ENCODE measurements around the gene CACTIN. TPM values are rescaled to one million over a fixed set of nuclear protein-coding genes. Genes with fewer than 3 reads are reported as not detected.
"Not testable (repeated sequence)": the region's sequence is repeated elsewhere in the genome, so short reads cannot be mapped to it uniquely, and the experiment has no call there.

CACTIN gene
- total and polyA plus RNA-seq, 4 experiments from 2014 or later = 4.4 to 50.4 (median 30.1) TPM

GRCh38 chr19:3581792-3582191 is 44.8 kb downstream of the CACTIN start:
- intact Hi-C loops (cut with micrococcal nuclease) = not testable (repeated sequence)
- CTCF ChIA-PET (ENCODE audit: partially characterized antibody) = interaction anchor here (1.8 kb wide), 1 partner anchor 10 kb away, joined by 6 read pairs; no protein-coding TSS in a partner anchor

GRCh38 chr19:3580156-3580934 is 46.2 kb downstream of the CACTIN start:
- H3K36me3 ChIP-seq (ENCODE audit: insufficient read depth, low read length) = no peaks in the 10 kb centered on the region
- no peak overlapping the region for H3K27ac Mint-ChIP-seq
- H3K36me3 Mint-ChIP-seq = peaks cover 2 to 6% of the 10 kb centered on the region in 2 donors
- H3K4me1 Mint-ChIP-seq = peaks cover 0 to 2% (median 1%) of the 10 kb centered on the region in 4 donors
- no peaks in the 10 kb centered on the region for H3K27me3 ChIP-seq (ENCODE audit: insufficient read depth, low read length)
- ChIA-PET POLR2A (ENCODE audit: partially characterized antibody) (interaction anchor here (1.5 kb wide), 1 partner anchor 24 kb away, joined by 7 read pairs; no protein-coding TSS in a partner anchor), CTCF (ENCODE audit: partially characterized antibody) (no interaction called here)
- DNase-seq = no peak
- no peak overlapping the region for H3K4me3 Mint-ChIP-seq
- no peaks in the 10 kb centered on the region for H3K9me3 Mint-ChIP-seq
- H3K4me3 ChIP-seq (ENCODE audit: low read length in 2 of 2) = no peak overlapping the region
- intact Hi-C loops (cut with micrococcal nuclease) = no loop called here
- H3K4me1 ChIP-seq (ENCODE audit: insufficient read depth, low read length) = no peaks in the 10 kb centered on the region
- no peaks in the 10 kb centered on the region for H3K9me3 ChIP-seq (ENCODE audit: control insufficient read depth in 1 of 2, low read length in 2 of 2)
- H3K27ac ChIP-seq (ENCODE audit: low read depth, low read length) = no peak overlapping the region
- H3K27me3 Mint-ChIP-seq = no peaks in the 10 kb centered on the region

More at GRCh38 chr19:3581792-3582191, 44.8 kb downstream of the CACTIN start:
- H3K4me3 Mint-ChIP-seq; DNase-seq; H3K27me3 Mint-ChIP-seq; H3K27ac ChIP-seq (ENCODE audit: low read depth, low read length); H3K36me3 ChIP-seq (ENCODE audit: insufficient read depth, low read length); H3K36me3 Mint-ChIP-seq; H3K4me3 ChIP-seq (ENCODE audit: low read length in 2 of 2); H3K9me3 ChIP-seq (ENCODE audit: control insufficient read depth in 1 of 2, low read length in 2 of 2); H3K27ac Mint-ChIP-seq; H3K4me1 ChIP-seq (ENCODE audit: insufficient read depth, low read length); H3K4me1 Mint-ChIP-seq; H3K9me3 Mint-ChIP-seq; H3K27me3 ChIP-seq (ENCODE audit: insufficient read depth, low read length): not testable (repeated sequence)
- POLR2A ChIA-PET (ENCODE audit: partially characterized antibody) = interaction anchor here (1.5 kb wide), 1 partner anchor 25 kb away, joined by 7 read pairs; no protein-coding TSS in a partner anchor

- Mint-ChIP-seq H3K4me3 (no peak overlapping the region), H3K27ac (no peak overlapping the region), H3K27me3 (no peaks in the 10 kb centered on the region), H3K4me1 (peaks cover 3 to 11% (median 6%) of the 10 kb centered on the region in 4 donors), H3K9me3 (no peaks in the 10 kb centered on the region), H3K36me3 (peaks cover 8 to 10% of the 10 kb centered on the region in 2 donors)
- Histone ChIP-seq H3K4me3 (ENCODE audit: low read length in 2 of 2) (no peak overlapping the region), H3K36me3 (ENCODE audit: insufficient read depth, low read length) (no peaks in the 10 kb centered on the region), H3K4me1 (ENCODE audit: insufficient read depth, low read length) (peaks cover 7% of the 10 kb centered on the region), H3K27ac (ENCODE audit: low read depth, low read length) (no peak overlapping the region), H3K9me3 (ENCODE audit: control insufficient read depth in 1 of 2, low read length in 2 of 2) (no peaks in the 10 kb centered on the region), H3K27me3 (ENCODE audit: insufficient read depth, low read length) (no peaks in the 10 kb centered on the region)
- ChIA-PET POLR2A (ENCODE audit: partially characterized antibody) (interaction anchor here (0.9 kb wide), 1 partner anchor 22 kb away, joined by 3 read pairs; no protein-coding TSS in a partner anchor), CTCF (ENCODE audit: partially characterized antibody) (interaction anchor here (1.9 kb wide), 1 partner anchor 33 kb away, joined by 6 read pairs; no protein-coding TSS in a partner anchor)
- intact Hi-C loops (cut with micrococcal nuclease) = loop anchor here (10.0 kb wide), 1 partner anchor 486 kb away; the partner anchor contains the start of gene ZBTB7A
- DNase-seq = no peak
Measured at GRCh38 chr19:3578390-3578789, 48.2 kb downstream of the CACTIN start.

GRCh38 chr19:3577723-3578344 is 48.8 kb downstream of the CACTIN start:
- Mint-ChIP-seq H3K36me3 (peaks cover 8 to 10% of the 10 kb centered on the region in 2 donors), H3K4me1 (peaks cover 3 to 11% (median 6%) of the 10 kb centered on the region in 4 donors), H3K27ac (no peak overlapping the region), H3K27me3 (no peaks in the 10 kb centered on the region), H3K4me3 (no peak overlapping the region), H3K9me3 (no peaks in the 10 kb centered on the region)
- H3K9me3 ChIP-seq (ENCODE audit: control insufficient read depth in 1 of 2, low read length in 2 of 2) = no peaks in the 10 kb centered on the region
- H3K36me3 ChIP-seq (ENCODE audit: insufficient read depth, low read length) = no peaks in the 10 kb centered on the region
- no peak overlapping the region for H3K4me3 ChIP-seq (ENCODE audit: low read length in 2 of 2)
- no peak overlapping the region for H3K27ac ChIP-seq (ENCODE audit: low read depth, low read length)
- intact Hi-C loops (cut with micrococcal nuclease) = loop anchor here (10.0 kb wide), 1 partner anchor 487 kb away; the partner anchor contains the start of gene ZBTB7A
- CTCF ChIA-PET (ENCODE audit: partially characterized antibody) = interaction anchor here (1.9 kb wide), 1 partner anchor 33 kb away, joined by 6 read pairs; no protein-coding TSS in a partner anchor
- no peaks in the 10 kb centered on the region for H3K27me3 ChIP-seq (ENCODE audit: insufficient read depth, low read length)
- H3K4me1 ChIP-seq (ENCODE audit: insufficient read depth, low read length) = peaks cover 9% of the 10 kb centered on the region
- POLR2A ChIA-PET (ENCODE audit: partially characterized antibody) = interaction anchor here (0.9 kb wide), 1 partner anchor 21 kb away, joined by 3 read pairs; no protein-coding TSS in a partner anchor
- DNase-seq = no peak

- ChIA-PET POLR2A (ENCODE audit: partially characterized antibody) (no interaction called here), CTCF (ENCODE audit: partially characterized antibody) (no interaction called here)
- H3K9me3 Mint-ChIP-seq = no peaks in the 10 kb centered on the region
- intact Hi-C loops (cut with micrococcal nuclease) = loop anchor here (10.0 kb wide), 1 partner anchor 488 kb away; the partner anchor contains the start of gene ZBTB7A
- no peak overlapping the region for H3K27ac Mint-ChIP-seq
- DNase-seq = no peak
- no peaks in the 10 kb centered on the region for H3K36me3 ChIP-seq (ENCODE audit: insufficient read depth, low read length)
- H3K36me3 Mint-ChIP-seq = peaks cover 8 to 11% of the 10 kb centered on the region in 2 donors
- no peaks in the 10 kb centered on the region for H3K27me3 ChIP-seq (ENCODE audit: insufficient read depth, low read length)
- no peaks in the 10 kb centered on the region for H3K9me3 ChIP-seq (ENCODE audit: control insufficient read depth in 1 of 2, low read length in 2 of 2)
- no peak overlapping the region for H3K27ac ChIP-seq (ENCODE audit: low read depth, low read length)
- H3K4me1 Mint-ChIP-seq = peaks cover 3 to 21% (median 13%) of the 10 kb centered on the region in 4 donors
- no peak overlapping the region for H3K4me3 ChIP-seq (ENCODE audit: low read length in 2 of 2)
- no peak overlapping the region for H3K4me3 Mint-ChIP-seq
- H3K27me3 Mint-ChIP-seq = no peaks in the 10 kb centered on the region
- peaks cover 14% of the 10 kb centered on the region for H3K4me1 ChIP-seq (ENCODE audit: insufficient read depth, low read length)
Measured at GRCh38 chr19:3576696-3577443, 49.7 kb downstream of the CACTIN start.

- ChIA-PET CTCF (ENCODE audit: partially characterized antibody) (interaction anchor here (1.1 to 2.2 kb wide), 2 partner anchors 9 to 20 kb away, joined by 5 to 10 read pairs; partner anchors contain the start of genes GIPC3 and MFSD12), POLR2A (ENCODE audit: partially characterized antibody) (no interaction called here)
- Mint-ChIP-seq H3K27me3 (no peaks in the 10 kb centered on the region), H3K4me3 (no peak overlapping the region), H3K27ac (no peak overlapping the region), H3K36me3 (peaks cover 8 to 11% of the 10 kb centered on the region in 2 donors), H3K9me3 (no peaks in the 10 kb centered on the region), H3K4me1 (peaks cover 5 to 23% (median 17%) of the 10 kb centered on the region in 4 donors)
- Histone ChIP-seq H3K4me3 (ENCODE audit: low read length in 2 of 2) (no peak overlapping the region), H3K27me3 (ENCODE audit: insufficient read depth, low read length) (no peaks in the 10 kb centered on the region), H3K27ac (ENCODE audit: low read depth, low read length) (no peak overlapping the region), H3K9me3 (ENCODE audit: control insufficient read depth in 1 of 2, low read length in 2 of 2) (no peaks in the 10 kb centered on the region), H3K4me1 (ENCODE audit: insufficient read depth, low read length) (peaks cover 15% of the 10 kb centered on the region), H3K36me3 (ENCODE audit: insufficient read depth, low read length) (no peaks in the 10 kb centered on the region)
- intact Hi-C loops (cut with micrococcal nuclease) = loop anchor here (10.0 kb wide), 1 partner anchor 489 kb away; the partner anchor contains the start of gene ZBTB7A
- no peak for DNase-seq
Measured at GRCh38 chr19:3575949-3576673, 50.5 kb downstream of the CACTIN start.

All from CD4-positive, alpha-beta memory T cell (primary cell).